ENCODE measurements around the gene CXCR6. TPM values are rescaled to one million over a fixed set of nuclear protein-coding genes. Genes with fewer than 3 reads are reported as not detected.

The CXCR6 gene
- total RNA-seq (2021; fragmentation: NEBNext Ultra II Directional; extraction: Animal tissue kit (Norgen Biotek cat#: 25700)) (not detected in 2 replicates), polyA plus RNA-seq (2011; rRNA removed) (not detected in 2 replicates), polyA minus RNA-seq (2011; rRNA and poly(A)+ RNA removed) (not detected in 2 replicates)
- polyA plus RNA-seq (2011; cell fraction: cytosol; rRNA removed) = not detected
- not detected for polyA plus RNA-seq (2011; cell fraction: nucleus; rRNA removed)
- 0.10 to 0.25 TPM (median 0.16 TPM) in 4 replicates for polyA plus RNA-seq (2012, experiment 1 of 2)
- polyA plus RNA-seq (2012, experiment 2 of 2) = not detected
- polyA plus RNA-seq (2013, experiment 1 of 2) = not detected
- polyA plus RNA-seq (2013, experiment 2 of 2) = not detected
- not detected for polyA minus RNA-seq (2011; cell fraction: cytosol; rRNA and poly(A)+ RNA removed)
- not detected for polyA minus RNA-seq (2011; cell fraction: nucleus; rRNA and poly(A)+ RNA removed)
- long read RNA-seq, experiment 1 = 0 reads
- long read RNA-seq, experiment 2 = 0 reads

- no peak within 1 kb of the TSS for H4K91ac ChIP-seq (replicated peaks; ENCODE audit: insufficient read length, low read length)
- no peak within 1 kb of the TSS for H2BK120ac ChIP-seq (replicated peaks; ENCODE audit: low read depth, low read length)
- H3K23ac ChIP-seq (ENCODE audit: insufficient read length) = no peak within 1 kb of the TSS
- no peak within 1 kb of the TSS for H2BK5ac ChIP-seq (ENCODE audit: low read depth, low read length)
- no peak within 1 kb of the TSS for H3K4me2 ChIP-seq (ENCODE audit: insufficient read depth in 1 of 2, low read depth in 2 of 2, low read length in 2 of 2)
- H3K4me3 ChIP-seq (ENCODE audit: extremely low read depth in 1 of 4, insufficient read depth in 2 of 4, low read depth in 3 of 4, low read length in 4 of 4) = no peak within 1 kb of the TSS
- POLR2A ChIA-PET (ENCODE audit: partially characterized antibody) = interaction anchor here (1.1 kb wide), 1 partner anchor 10 kb away, joined by 3 read pairs; no protein-coding TSS in a partner anchor
- DNase-seq (ENCODE audit: low read depth in 1 of 2, low spot score in 2 of 2) (no peak), FAIRE-seq (no peak)
- CTCF ChIA-PET (ENCODE audit: partially characterized antibody) = interaction anchor here (0.9 to 7.8 kb wide), 6 partner anchors 8 to 136 kb away, joined by 3 to 51 read pairs (median 4); no protein-coding TSS in a partner anchor
- H3K4ac ChIP-seq (replicated peaks; ENCODE audit: insufficient read length, low read depth, low read length) = no peak within 1 kb of the TSS
- H4K8ac ChIP-seq (ENCODE audit: extremely low read depth, insufficient read depth, low read length) = no peak within 1 kb of the TSS
- H2BK15ac ChIP-seq (ENCODE audit: low read length) = no peak within 1 kb of the TSS
- no peak within 1 kb of the TSS for H2BK20ac ChIP-seq (ENCODE audit: low read length)
- no peak within 1 kb of the TSS for H3K18ac ChIP-seq (ENCODE audit: extremely low read depth, low read length)
- no peak within 1 kb of the TSS for H3K14ac ChIP-seq (ENCODE audit: insufficient read length)
- H2BK12ac ChIP-seq (ENCODE audit: low read depth, low read length) = no peak within 1 kb of the TSS
- H2AFZ ChIP-seq (ENCODE audit: low read length) = no peak within 1 kb of the TSS
- no peak within 1 kb of the TSS for H3K27ac ChIP-seq (ENCODE audit: low read depth, low read length)
- peaks cover 0 to 2% (median under 1%) of the 10 kb centered on the region in 4 experiments; a peak in 2 of 7 replicates for H3K4me1 ChIP-seq (replicated peaks in 1 of 4; ENCODE audit: control insufficient read depth in 3 of 4, insufficient read depth in 4 of 4, low read length in 3 of 4)
- H3K79me2 ChIP-seq (ENCODE audit: control insufficient read depth in 1 of 2, insufficient read depth in 2 of 2, low read length in 2 of 2) = no peaks in the 10 kb centered on the region
- no peaks in the 10 kb centered on the region for H3K27me3 ChIP-seq (replicated peaks in 1 of 4; ENCODE audit: control insufficient read depth in 3 of 4, extremely low read depth in 1 of 4, insufficient read depth in 3 of 4, low read length in 3 of 4)
- H3K79me1 ChIP-seq (ENCODE audit: low read depth, low read length) = no peaks in the 10 kb centered on the region
- H2AK5ac ChIP-seq (ENCODE audit: low read depth, low read length) = no peak within 1 kb of the TSS
- peaks cover 1 to 2% of the 10 kb centered on the region in 2 experiments for H4K20me1 ChIP-seq (replicated peaks in 1 of 2; ENCODE audit: control insufficient read depth in 1 of 2, insufficient read depth in 2 of 2, low read length in 2 of 2)
- H3K56ac ChIP-seq (replicated peaks; ENCODE audit: insufficient read length, low read depth, low read length) = no peak within 1 kb of the TSS
- 87% methylated on average over 8 of the region's 8 CpGs; no CpG with 5 or more reads in 1 of the 2 experiments for WGBS, 2 experiments (ENCODE audit: extremely low coverage in 1 of 2, insufficient coverage in 1 of 2, insufficient read length in 1 of 2, insufficient replicate concordance in 2 of 2, low coverage in 1 of 2, low lambda C conversion rate in 2 of 2, missing lambda C conversion rate in 1 of 2)
- H3K36me3 ChIP-seq (ENCODE audit: control insufficient read depth in 2 of 4, insufficient read depth in 4 of 4, low read length in 3 of 4) = peaks cover 2 to 17% (median 14%) of the 10 kb centered on the region in 4 experiments; a peak in 5 of 8 replicates
- H3K9ac ChIP-seq (replicated peaks in 1 of 4; ENCODE audit: extremely low read depth in 1 of 4, low read depth in 3 of 4, low read length in 3 of 4) = no peak within 1 kb of the TSS
- H3K9me3 ChIP-seq (ENCODE audit: insufficient read depth in 2 of 2, low read depth in 1 of 2, low read length in 1 of 2) = no peaks in the 10 kb centered on the region
- H3K23me2 ChIP-seq (ENCODE audit: low read depth, low read length) = no peaks in the 10 kb centered on the region
- no peak within 1 kb of the TSS for H4K5ac ChIP-seq (ENCODE audit: insufficient read length, low read depth, low read length)
- no peak for TF ChIP-seq RXRA (IDR thresholded peaks at IDR 0.05; ENCODE audit: insufficient read depth, low read depth, low read length)
- no peak for TF ChIP-seq E2F6 (IDR thresholded peaks at IDR 0.05)
- no peak for TF ChIP-seq TAF1 (IDR thresholded peaks at IDR 0.05; ENCODE audit: low read depth, low read length)
- TF ChIP-seq CEBPB (IDR thresholded peaks at IDR 0.05; ENCODE audit: low read depth, low read length) = no peak
- TF ChIP-seq SAP30 (IDR thresholded peaks at IDR 0.05; ENCODE audit: insufficient read depth, insufficient replicate concordance, low read length) = no peak
- no peak for TF ChIP-seq ATF3 (IDR thresholded peaks at IDR 0.05; ENCODE audit: insufficient read depth, low read depth, low read length)
- no peak for TF ChIP-seq NANOG (IDR thresholded peaks at IDR 0.05; ENCODE audit: insufficient read depth, low read depth, low read length, poor library complexity, severe bottlenecking)
- no peak for TF ChIP-seq JUND (IDR thresholded peaks at IDR 0.05; ENCODE audit: low read length)
- TF ChIP-seq HDAC2 (IDR thresholded peaks at IDR 0.05; ENCODE audit: borderline replicate concordance in 1 of 2, low read depth in 2 of 2, low read length in 2 of 2) = no peak
These were observed at the start of gene CXCR6 for GRCh38 chr3:45943207-45943846. Gene CXCR6, plus strand, starts transcription at chr3:45943464. Its CDS starts 3,018 bp downstream, at chr3:45946482.
